Caco-2 (cell line): ENCODE data around the gene NACC1. TPM values are rescaled to one million over a fixed set of nuclear protein-coding genes. Genes with fewer than 3 reads are reported as not detected.
A peak's percentile ranks its signal among the peaks of the same experiment; 100 is the strongest.

Experiments
- BruUV-seq: library from RNA; stranded (reverse); fragments of 400-500 nt; replicated peaks from 2 replicates; lab custom pipeline; 2021; lab: Mats Ljungman, UMichigan
- CTCF ChIA-PET: fragments of 300-600 bp; sonication (Branson Sonifier 250); formaldehyde crosslinking; loops from one replicate; lab custom pipeline; 2022; ENCODE audit warnings: antibody characterized with exemption; lab: Charles Lee
- POLR2A ChIA-PET: fragments of 300-600 bp; sonication (Branson Sonifier 250); formaldehyde crosslinking; loops from one replicate; lab custom pipeline; 2022; ENCODE audit warnings: antibody characterized with exemption; lab: Charles Lee
- DNase-seq, 2 experiments: peaks; one replicate each; pipeline versions ENCODE4 v3.0.0 to v3.0.0-alpha.2; 2020 to 2022
- H3K27me3 ChIP-seq: replicated peaks from 2 replicates; pipeline ENCODE4 v1.6.0; 2011; ENCODE audit warnings: low read length; ENCODE audit not compliant: control insufficient read depth, insufficient read depth
- H3K36me3 ChIP-seq: 2 replicates; pipeline ENCODE4 v1.5.1; 2011; ENCODE audit warnings: low read length; ENCODE audit not compliant: control insufficient read depth, insufficient read depth
- H3K4me1 ChIP-seq: fragments of 250-450 bp; sonication (Bioruptor Pico); 2 replicates; pipeline ENCODE4 v1.5.1; 2020; ENCODE audit warnings: mild to moderate bottlenecking
- H3K4me3 ChIP-seq: 2 replicates; pipeline ENCODE4 v1.5.1; 2011; ENCODE audit warnings: low read depth, mild to moderate bottlenecking, control low read depth, low read length
- H3K9me3 ChIP-seq: fragments of 250-450 bp; sonication (Bioruptor Pico); 2 replicates; pipeline ENCODE4 v1.5.1; 2020; ENCODE audit warnings: mild to moderate bottlenecking, moderate library complexity
- H3K27ac Mint-ChIP-seq: one replicate; pipeline ENCODE4 v1.8.0; 2022; ENCODE audit warnings: mixed read lengths; ENCODE audit not compliant: unreplicated experiment
- H3K27me3 Mint-ChIP-seq: one replicate; pipeline ENCODE4 v1.8.0; 2022; ENCODE audit warnings: mixed read lengths; ENCODE audit not compliant: insufficient read depth, unreplicated experiment
- H3K36me3 Mint-ChIP-seq: one replicate; pipeline ENCODE4 v1.8.0; 2022; ENCODE audit warnings: mild to moderate bottlenecking, mixed read lengths; ENCODE audit not compliant: insufficient read depth, unreplicated experiment
- H3K4me1 Mint-ChIP-seq: one replicate; pipeline ENCODE4 v1.8.0; 2022; ENCODE audit warnings: low read depth, mixed read lengths; ENCODE audit not compliant: unreplicated experiment
- H3K4me3 Mint-ChIP-seq: one replicate; pipeline ENCODE4 v1.8.0; 2022; ENCODE audit warnings: mild to moderate bottlenecking, moderate library complexity, mixed read lengths; ENCODE audit not compliant: unreplicated experiment
- H3K9me3 Mint-ChIP-seq: one replicate; pipeline ENCODE4 v1.8.0; 2022; ENCODE audit warnings: mixed read lengths; ENCODE audit not compliant: unreplicated experiment
- intact Hi-C: fragments of 100-400 bp; cut with micrococcal nuclease; formaldehyde crosslinking; loops from one replicate; pipeline ENCODE4 v1.10.0; 2022; ENCODE audit not compliant: unreplicated experiment
- total RNA-seq: library from RNA; stranded (reverse); gene quantifications from 2 replicates; pipeline ENCODE4 v1.2.3, GENCODE V29; 2022
- TF ChIP-seq, protein P1 (sequence below), 2 experiments: fragments of 200-600 bp in 1 of 2; IDR thresholded peaks; 1 replicate in 1 of 2; 2 replicates in 1 of 2; pipeline versions ENCODE4 v1.5.1 to v1.8.0; 2011 to 2022; ENCODE audit warnings: antibody characterized with exemption in 1 of 2, control low read depth in 1 of 2, inconsistent platforms in 1 of 2, low read depth in 1 of 2, low read length in 1 of 2, mild to moderate bottlenecking in 1 of 2, moderate library complexity in 1 of 2; ENCODE audit not compliant: insufficient read depth in 1 of 2, severe bottlenecking in 1 of 2, unreplicated experiment in 1 of 2

Gene NACC1
- total RNA-seq, 1 experiment from 2014 or later: 89.6 TPM

DNA sequence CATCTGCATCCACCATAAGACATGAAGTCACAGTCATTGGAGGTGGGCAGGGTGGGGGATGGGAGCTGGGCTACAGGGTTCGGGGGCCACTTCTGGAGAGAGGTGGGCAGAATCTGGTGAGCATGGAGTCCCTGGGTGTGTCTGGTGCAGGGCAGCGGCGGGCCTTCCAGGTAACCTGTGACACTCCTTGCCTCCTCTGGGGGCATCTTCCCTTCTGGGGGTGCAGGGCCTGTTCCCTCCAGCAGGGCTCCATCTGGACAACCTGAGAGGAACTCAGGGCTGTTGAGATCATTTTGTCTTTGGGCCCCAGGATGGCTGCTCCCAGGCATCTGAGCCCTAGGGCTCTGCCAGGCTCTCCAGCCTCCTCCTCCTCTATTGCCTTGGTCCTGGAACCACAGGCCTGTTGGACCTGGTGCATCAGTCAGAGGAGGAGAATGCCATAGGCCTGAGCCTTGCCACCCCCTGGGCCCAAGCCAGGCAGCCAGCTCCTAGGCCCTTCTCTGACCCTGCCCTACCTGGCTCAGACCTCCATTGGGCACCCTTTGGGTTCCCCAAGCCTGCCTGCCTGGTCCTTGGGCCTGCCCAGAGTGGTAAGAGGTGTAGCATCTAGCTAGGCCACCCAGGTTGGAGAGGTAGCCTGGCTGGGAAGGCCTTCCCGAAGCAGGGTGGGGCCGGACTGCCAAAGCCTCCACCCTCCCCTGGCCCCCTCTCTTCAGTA lies 28.8 kb upstream of the NACC1 start:
- TF ChIP-seq, protein P1, sequence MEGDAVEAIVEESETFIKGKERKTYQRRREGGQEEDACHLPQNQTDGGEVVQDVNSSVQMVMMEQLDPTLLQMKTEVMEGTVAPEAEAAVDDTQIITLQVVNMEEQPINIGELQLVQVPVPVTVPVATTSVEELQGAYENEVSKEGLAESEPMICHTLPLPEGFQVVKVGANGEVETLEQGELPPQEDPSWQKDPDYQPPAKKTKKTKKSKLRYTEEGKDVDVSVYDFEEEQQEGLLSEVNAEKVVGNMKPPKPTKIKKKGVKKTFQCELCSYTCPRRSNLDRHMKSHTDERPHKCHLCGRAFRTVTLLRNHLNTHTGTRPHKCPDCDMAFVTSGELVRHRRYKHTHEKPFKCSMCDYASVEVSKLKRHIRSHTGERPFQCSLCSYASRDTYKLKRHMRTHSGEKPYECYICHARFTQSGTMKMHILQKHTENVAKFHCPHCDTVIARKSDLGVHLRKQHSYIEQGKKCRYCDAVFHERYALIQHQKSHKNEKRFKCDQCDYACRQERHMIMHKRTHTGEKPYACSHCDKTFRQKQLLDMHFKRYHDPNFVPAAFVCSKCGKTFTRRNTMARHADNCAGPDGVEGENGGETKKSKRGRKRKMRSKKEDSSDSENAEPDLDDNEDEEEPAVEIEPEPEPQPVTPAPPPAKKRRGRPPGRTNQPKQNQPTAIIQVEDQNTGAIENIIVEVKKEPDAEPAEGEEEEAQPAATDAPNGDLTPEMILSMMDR (IDR thresholded peaks at IDR 0.05; ENCODE audit: insufficient read depth in 1 of 2, low read depth in 1 of 2, low read length in 1 of 2, severe bottlenecking in 1 of 2, unreplicated experiment in 1 of 2): peak; percentile 37 to 84
- H3K4me1 Mint-ChIP-seq: peaks cover 4% of the 10 kb centered on the region
- no peak overlapping the region for H3K4me3 Mint-ChIP-seq
- H3K9me3 ChIP-seq: no peaks in the 10 kb centered on the region
- no peaks in the 10 kb centered on the region; the same call in 1 of the 2 replicates for H3K27me3 ChIP-seq
- H3K9me3 Mint-ChIP-seq: no peaks in the 10 kb centered on the region
- H3K36me3 Mint-ChIP-seq: no peaks in the 10 kb centered on the region
- DNase-seq: peak in 1 of 2 experiments; percentile 59
- no peaks in the 10 kb centered on the region for H3K36me3 ChIP-seq
- intact Hi-C loops: no loop called here
- CTCF ChIA-PET: no interaction called here
- no peaks in the 10 kb centered on the region for H3K4me1 ChIP-seq
- H3K27me3 Mint-ChIP-seq: peaks cover 11% of the 10 kb centered on the region
- no TSS peak for BruUV-seq
- no peak overlapping the region for H3K27ac Mint-ChIP-seq
- POLR2A ChIA-PET: no interaction called here
- no peak overlapping the region for H3K4me3 ChIP-seq

DNA sequence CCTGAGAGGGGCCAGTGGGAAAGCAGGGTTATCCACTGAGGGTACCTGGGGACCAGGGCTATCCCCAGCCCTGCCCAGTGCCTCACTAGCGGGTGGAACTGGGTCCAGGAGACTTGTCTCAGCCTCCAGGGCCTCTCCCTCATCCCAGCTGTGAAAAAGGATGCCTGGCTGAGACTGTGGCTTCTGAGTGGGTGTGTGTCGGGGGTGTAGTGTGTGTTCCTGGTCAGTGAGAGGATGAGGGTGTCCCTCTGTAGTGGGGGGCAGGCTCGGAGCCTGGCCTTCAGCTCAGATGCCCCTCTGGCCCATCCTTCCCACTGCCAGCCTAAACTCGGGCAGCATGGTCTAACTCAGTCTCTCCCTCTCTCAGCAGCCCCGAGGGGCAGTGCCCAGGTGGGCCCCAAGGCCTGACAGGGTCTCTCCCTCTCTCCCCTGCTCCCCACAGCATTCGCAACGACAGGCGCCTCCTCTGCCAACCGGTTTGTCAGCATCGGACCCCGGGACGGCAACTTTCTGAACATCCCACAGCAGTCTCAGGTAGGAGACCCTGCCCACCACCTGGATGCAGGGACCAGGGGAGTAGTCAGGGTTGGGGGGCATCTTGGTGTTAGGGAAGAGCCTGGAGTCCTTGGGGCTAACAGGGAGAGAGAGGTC lies 28.1 kb upstream of the NACC1 start:
- Histone ChIP-seq H3K4me1 (no peaks in the 10 kb centered on the region), H3K36me3 (no peaks in the 10 kb centered on the region), H3K27me3 (no peaks in the 10 kb centered on the region; the same call in 1 of the 2 replicates), H3K4me3 (no peak overlapping the region), H3K9me3 (no peaks in the 10 kb centered on the region)
- ChIA-PET CTCF (no interaction called here), POLR2A (no interaction called here)
- Mint-ChIP-seq H3K27me3 (peaks cover 9% of the 10 kb centered on the region), H3K9me3 (no peaks in the 10 kb centered on the region), H3K4me3 (no peak overlapping the region), H3K27ac (no peak overlapping the region), H3K36me3 (no peaks in the 10 kb centered on the region), H3K4me1 (peaks cover 4% of the 10 kb centered on the region)
- intact Hi-C loops: loop anchor here (5.0 kb wide), 1 partner anchor 58 kb away; no protein-coding TSS in a partner anchor
- BruUV-seq: no TSS peak
- TF ChIP-seq, protein P1 (IDR thresholded peaks at IDR 0.05; ENCODE audit: insufficient read depth in 1 of 2, low read depth in 1 of 2, low read length in 1 of 2, severe bottlenecking in 1 of 2, unreplicated experiment in 1 of 2): no peak
- DNase-seq: no peak

DNA sequence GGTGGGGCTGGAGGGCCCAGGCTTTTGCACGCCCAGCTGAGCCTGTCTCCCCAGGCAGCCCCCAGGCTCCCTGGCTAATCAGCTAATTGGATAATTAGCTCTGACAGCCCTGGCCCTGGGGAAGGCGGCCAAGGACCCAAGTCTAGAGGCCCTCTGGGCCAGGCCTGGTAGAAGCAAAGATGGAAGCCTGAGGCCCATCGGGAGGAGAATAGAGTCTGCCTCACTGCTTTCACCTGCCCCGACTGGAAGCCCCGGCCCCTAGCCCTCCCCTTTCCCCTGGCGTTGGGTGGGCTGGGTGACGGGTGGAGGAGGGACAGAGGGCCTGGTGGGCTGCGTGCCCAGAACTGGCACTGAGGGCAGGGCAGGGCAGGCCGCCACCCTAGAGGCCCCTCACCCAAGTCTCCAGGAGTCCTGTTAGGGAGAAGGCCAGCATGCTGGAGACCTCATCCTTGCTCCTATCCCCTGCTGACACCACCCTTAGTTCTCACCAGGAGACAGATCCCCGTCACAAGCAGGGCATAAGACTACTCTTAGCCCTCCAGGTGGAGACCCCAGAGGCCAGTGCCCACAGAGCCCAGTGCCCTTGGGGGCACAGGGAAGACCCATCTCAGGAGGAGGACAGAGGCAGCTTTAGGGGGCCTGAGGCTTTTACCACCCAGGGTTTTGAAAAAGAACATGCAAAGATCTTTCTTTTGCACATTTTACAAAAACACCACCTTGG lies 27.4 kb upstream of the NACC1 start:
- DNase-seq: no peak
- ChIA-PET CTCF (interaction anchor here (0.6 kb wide), 1 partner anchor 112 kb away, joined by 3 read pairs; no protein-coding TSS in a partner anchor), POLR2A (no interaction called here)
- Mint-ChIP-seq H3K27ac (no peak overlapping the region), H3K27me3 (peaks cover 9% of the 10 kb centered on the region), H3K36me3 (no peaks in the 10 kb centered on the region), H3K4me3 (no peak overlapping the region), H3K4me1 (peaks cover 4% of the 10 kb centered on the region), H3K9me3 (no peaks in the 10 kb centered on the region)
- Histone ChIP-seq H3K4me1 (no peaks in the 10 kb centered on the region), H3K4me3 (no peak overlapping the region), H3K36me3 (no peaks in the 10 kb centered on the region), H3K9me3 (no peaks in the 10 kb centered on the region), H3K27me3 (no peaks in the 10 kb centered on the region; the same call in 1 of the 2 replicates)
- BruUV-seq: no TSS peak
- intact Hi-C loops: loop anchor here (5.0 kb wide), 1 partner anchor 58 kb away; no protein-coding TSS in a partner anchor
- TF ChIP-seq, protein P1 (IDR thresholded peaks at IDR 0.05; ENCODE audit: insufficient read depth in 1 of 2, low read depth in 1 of 2, low read length in 1 of 2, severe bottlenecking in 1 of 2, unreplicated experiment in 1 of 2): no peak
